Keratinocyte (primary cell): Measurements from ENCODE around the gene FANCG. TPM values are rescaled to one million over a fixed set of nuclear protein-coding genes. Genes with fewer than 3 reads are reported as not detected.

ENCODE experiments used
- DNase-seq: peaks from one replicate; pipeline ENCODE4 v3.0.0-alpha.2; 2011; ENCODE audit warnings: low read depth, missing footprints, low spot score
- FAIRE-seq: peaks from 2 replicates; lab custom pipeline; 2011; peaks lifted over from hg19 to GRCh38; lab: Jason Lieb, UNC
- H2AFZ ChIP-seq: 2 replicates; pipeline ENCODE4 v1.6.0; 2012; ENCODE audit warnings: low read length, control low read depth, inconsistent platforms; ENCODE audit not compliant: control insufficient read depth
- H3K27ac ChIP-seq: 2 replicates; pipeline ENCODE4 v1.5.1; 2011; ENCODE audit warnings: low read length; ENCODE audit not compliant: control insufficient read depth, insufficient read depth
- H3K27me3 ChIP-seq: 3 replicates; pipeline ENCODE4 v1.6.0; 2011; ENCODE audit warnings: low read length; ENCODE audit not compliant: control insufficient read depth, insufficient read depth; ENCODE audit errors: extremely low read depth
- H3K36me3 ChIP-seq, 2 experiments: 2 replicates in 1 of 2; 3 replicates in 1 of 2; pipeline ENCODE4 v1.5.1; 2011; ENCODE audit warnings: low read length in 2 of 2, mild to moderate bottlenecking in 1 of 2; ENCODE audit not compliant: control insufficient read depth in 2 of 2, insufficient read depth in 2 of 2; ENCODE audit errors: extremely low read depth in 1 of 2
- H3K4me1 ChIP-seq: 3 replicates; pipeline ENCODE4 v1.5.1; 2011; ENCODE audit warnings: low read length; ENCODE audit not compliant: control insufficient read depth, insufficient read depth; ENCODE audit errors: extremely low read depth
- H3K4me2 ChIP-seq: 3 replicates; pipeline ENCODE4 v1.6.0; 2011; ENCODE audit warnings: low read depth, low read length; ENCODE audit not compliant: control insufficient read depth, insufficient read depth; ENCODE audit errors: extremely low read depth
- H3K4me3 ChIP-seq, 3 experiments: fragments of 200-600 bp in 1 of 3; sonication (generic) in 1 of 3; 2 replicates in 2 of 3; 3 replicates in 1 of 3; pipeline ENCODE4 v1.5.1; 2011 to 2016; ENCODE audit warnings: low read length in 3 of 3, mild to moderate bottlenecking in 3 of 3, control low read depth in 2 of 3, inconsistent platforms in 1 of 3, low read depth in 1 of 3, mixed read lengths in 1 of 3, mixed run types in 1 of 3, moderate library complexity in 1 of 3; ENCODE audit not compliant: control insufficient read depth in 2 of 3, insufficient read depth in 2 of 3; ENCODE audit errors: extremely low read depth in 1 of 3
- H3K79me2 ChIP-seq: 2 replicates; pipeline ENCODE4 v1.6.0; 2012; ENCODE audit warnings: low read length; ENCODE audit not compliant: control insufficient read depth, insufficient read depth
- H3K9ac ChIP-seq: 3 replicates; pipeline ENCODE4 v1.6.0; 2011; ENCODE audit warnings: low read length; ENCODE audit not compliant: control insufficient read depth, insufficient read depth; ENCODE audit errors: extremely low read depth
- H3K9me1 ChIP-seq: 3 replicates; pipeline ENCODE4 v1.6.0; 2011; ENCODE audit warnings: low read length; ENCODE audit not compliant: control insufficient read depth, insufficient read depth; ENCODE audit errors: extremely low read depth
- H3K9me3 ChIP-seq: 2 replicates; pipeline ENCODE4 v1.5.1; 2012; ENCODE audit warnings: low read depth, low read length; ENCODE audit not compliant: control insufficient read depth
- H4K20me1 ChIP-seq: 3 replicates; pipeline ENCODE4 v1.6.0; 2011; ENCODE audit warnings: low read length; ENCODE audit not compliant: control insufficient read depth, insufficient read depth; ENCODE audit errors: extremely low read depth
- EZH2 ChIP-seq: IDR thresholded peaks from one replicate; pipeline ENCODE4 v1.6.1; 2012; ENCODE audit warnings: inconsistent platforms, mild to moderate bottlenecking, low read length, moderate library complexity
- dilution Hi-C: fragments of 300-500 bp; cut with MboI; formaldehyde crosslinking; loops from one replicate; pipeline ENCODE4 v1.7.0; 2020; ENCODE audit warnings: low sequenced_read_pairs; ENCODE audit not compliant: extremely low pct_ligation_motif_present
- polyA plus RNA-seq, 5 experiments: library from polyadenylated mRNA; depleted of rRNA in 3 of 5; stranded (reverse) in 3 of 5; stranded (forward) in 1 of 5; unstranded in 1 of 5; fragments of >200 nt; gene quantifications; 1 replicate in 1 of 5; 2 replicates in 3 of 5; 3 replicates in 1 of 5; pipeline versions ENCODE4 v1.2.1 to v1.2.3, GENCODE V29; 2011 to 2012; ENCODE audit warnings: missing spikeins in 2 of 5, low read depth in 1 of 5, low replicate concordance in 1 of 5
- TF ChIP-seq, protein P1 (sequence below), 3 experiments: IDR thresholded peaks in 1 of 3; conservative IDR thresholded peaks in 1 of 3; optimal IDR thresholded peaks in 1 of 3; 2 replicates in 2 of 3; 3 replicates in 1 of 3; pipeline versions ENCODE3 to v1.5.1; 2011; ENCODE audit warnings: low read length in 3 of 3, mild to moderate bottlenecking in 3 of 3, moderate library complexity in 2 of 3, control low read depth in 1 of 3, inconsistent platforms in 1 of 3; ENCODE audit not compliant: insufficient read depth in 2 of 3; ENCODE audit errors: extremely low read depth in 1 of 3

FANCG gene
- polyA plus RNA-seq, 1 donor (not counting 4 experiments of a cell fraction or from before 2014, with no cell fraction given): 14.6 TPM

- Histone ChIP-seq H3K79me2 (peaks cover 39% of the 10 kb centered on the region), H4K20me1 (peaks cover 8% of the 10 kb centered on the region), H3K4me1 (peaks cover 20% of the 10 kb centered on the region), H3K27me3 (no peaks in the 10 kb centered on the region), H2AFZ (no peak overlapping the region), H3K4me3 (no peak overlapping the region), H3K36me3 (peaks cover 48 to 49% of the 10 kb centered on the region in 2 experiments), H3K4me2 (no peak overlapping the region), H3K9me3 (no peaks in the 10 kb centered on the region), H3K9ac (no peak overlapping the region), H3K9me1 (no peaks in the 10 kb centered on the region), H3K27ac (no peak overlapping the region)
- dilution Hi-C loops: no loop called here
- TF ChIP-seq EZH2: no peak
- TF ChIP-seq, protein P1, sequence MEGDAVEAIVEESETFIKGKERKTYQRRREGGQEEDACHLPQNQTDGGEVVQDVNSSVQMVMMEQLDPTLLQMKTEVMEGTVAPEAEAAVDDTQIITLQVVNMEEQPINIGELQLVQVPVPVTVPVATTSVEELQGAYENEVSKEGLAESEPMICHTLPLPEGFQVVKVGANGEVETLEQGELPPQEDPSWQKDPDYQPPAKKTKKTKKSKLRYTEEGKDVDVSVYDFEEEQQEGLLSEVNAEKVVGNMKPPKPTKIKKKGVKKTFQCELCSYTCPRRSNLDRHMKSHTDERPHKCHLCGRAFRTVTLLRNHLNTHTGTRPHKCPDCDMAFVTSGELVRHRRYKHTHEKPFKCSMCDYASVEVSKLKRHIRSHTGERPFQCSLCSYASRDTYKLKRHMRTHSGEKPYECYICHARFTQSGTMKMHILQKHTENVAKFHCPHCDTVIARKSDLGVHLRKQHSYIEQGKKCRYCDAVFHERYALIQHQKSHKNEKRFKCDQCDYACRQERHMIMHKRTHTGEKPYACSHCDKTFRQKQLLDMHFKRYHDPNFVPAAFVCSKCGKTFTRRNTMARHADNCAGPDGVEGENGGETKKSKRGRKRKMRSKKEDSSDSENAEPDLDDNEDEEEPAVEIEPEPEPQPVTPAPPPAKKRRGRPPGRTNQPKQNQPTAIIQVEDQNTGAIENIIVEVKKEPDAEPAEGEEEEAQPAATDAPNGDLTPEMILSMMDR (optimal IDR thresholded peaks at IDR 0.05 in 1 of 3, IDR thresholded peaks at IDR 0.05 in 1 of 3, conservative IDR thresholded peaks at IDR 0.05 in 1 of 3; ENCODE audit: extremely low read depth in 1 of 3, insufficient read depth in 2 of 3, low read length in 3 of 3): no peak
- no peak for FAIRE-seq
- no peak for DNase-seq
Measured at GRCh38 chr9:35105126-35105525, 25.4 kb upstream of the FANCG start.

- Histone ChIP-seq H3K27ac (no peak overlapping the region), H3K27me3 (no peaks in the 10 kb centered on the region), H3K4me3 (no peak overlapping the region), H3K9me1 (no peaks in the 10 kb centered on the region), H3K9me3 (no peaks in the 10 kb centered on the region), H2AFZ (no peak overlapping the region), H4K20me1 (peaks cover 3% of the 10 kb centered on the region), H3K79me2 (peaks cover 34% of the 10 kb centered on the region), H3K4me2 (no peak overlapping the region), H3K36me3 (peaks cover 51 to 53% of the 10 kb centered on the region in 2 experiments), H3K4me1 (peaks cover 17% of the 10 kb centered on the region), H3K9ac (no peak overlapping the region)
- FAIRE-seq (no peak), DNase-seq (no peak)
- no peak for TF ChIP-seq EZH2
- TF ChIP-seq, protein P1 (optimal IDR thresholded peaks at IDR 0.05 in 1 of 3, IDR thresholded peaks at IDR 0.05 in 1 of 3, conservative IDR thresholded peaks at IDR 0.05 in 1 of 3; ENCODE audit: extremely low read depth in 1 of 3, insufficient read depth in 2 of 3, low read length in 3 of 3): no peak
- dilution Hi-C loops: no loop called here
Measured at GRCh38 chr9:35104586-35104985, 24.8 kb upstream of the FANCG start.
